ENCODE measurements around the gene CTXND1.
A peak's percentile ranks its signal among the peaks of the same experiment; 100 is the strongest.
"Not testable (repeated sequence)": the region's sequence is repeated elsewhere in the genome, so short reads cannot be mapped to it uniquely, and the experiment has no call there.

CTXND1 gene

DNA sequence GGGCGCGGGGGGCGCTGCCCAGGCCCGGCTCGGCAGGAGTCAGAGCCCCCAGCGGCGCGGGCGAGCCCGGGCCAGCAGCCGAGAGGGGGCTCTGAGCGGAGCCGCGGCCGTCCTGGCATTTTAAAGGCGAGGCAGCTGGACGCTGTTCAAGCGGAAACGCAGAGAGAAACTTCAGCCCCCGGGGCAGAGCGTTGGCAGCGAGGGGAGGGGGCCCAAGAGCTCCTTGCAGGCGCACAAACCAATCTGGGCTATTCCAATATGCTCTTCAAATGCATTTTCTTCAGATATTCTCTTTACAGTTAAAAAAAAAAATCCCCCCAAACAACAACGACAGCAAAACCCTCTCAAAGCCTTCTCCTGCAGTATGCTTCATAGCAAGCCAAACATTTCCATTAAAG, at the start of gene CTXND1:
Gene CTXND1 (minus strand): TSS at position 93 of the 398 bp plus-strand sequence. CDS start 50,264 bp downstream, outside the sequence.
- DNase-seq = peak; percentile 23

DNA sequence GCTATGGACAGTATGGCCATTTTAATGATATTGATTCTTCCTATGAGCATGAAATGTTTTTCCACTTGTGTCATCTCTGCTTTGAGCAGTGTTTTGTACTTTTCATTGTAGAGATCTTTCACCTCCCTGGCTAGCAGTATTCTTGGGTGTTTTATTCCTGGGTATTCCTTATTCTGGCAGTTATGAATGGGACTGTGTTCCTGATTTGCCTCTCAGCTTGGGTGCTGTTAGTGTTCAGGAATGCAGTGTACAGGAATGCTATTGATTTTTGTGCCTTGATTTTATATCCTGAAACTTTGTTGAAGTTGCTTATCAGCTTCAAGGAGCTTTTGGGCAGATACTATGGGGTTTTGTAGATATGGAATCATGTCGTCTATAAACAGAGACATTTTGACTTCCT, 49.5 kb upstream of the CTXND1 start:
- DNase-seq = no peak

DNA sequence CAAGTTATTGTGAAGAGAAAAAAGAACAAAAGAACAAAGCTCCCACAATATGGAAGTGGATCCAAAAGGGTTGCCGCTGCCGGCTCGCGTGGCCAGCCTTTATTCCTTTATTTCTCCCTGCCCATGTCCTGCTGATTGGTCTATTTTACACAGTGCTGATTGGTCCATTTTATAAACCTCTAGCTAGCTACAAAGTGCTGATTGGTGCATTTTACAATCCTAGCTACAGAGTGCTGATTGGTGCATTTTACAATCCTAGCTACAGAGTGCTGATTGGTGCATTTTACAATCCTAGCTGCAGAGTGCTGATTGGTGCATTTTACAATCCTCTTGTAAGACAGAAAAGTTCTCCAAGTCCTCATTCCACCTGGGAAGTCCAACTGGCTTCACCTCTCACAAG, 43.8 kb upstream of the CTXND1 start:
- DNase-seq = not testable (repeated sequence)

DNA sequence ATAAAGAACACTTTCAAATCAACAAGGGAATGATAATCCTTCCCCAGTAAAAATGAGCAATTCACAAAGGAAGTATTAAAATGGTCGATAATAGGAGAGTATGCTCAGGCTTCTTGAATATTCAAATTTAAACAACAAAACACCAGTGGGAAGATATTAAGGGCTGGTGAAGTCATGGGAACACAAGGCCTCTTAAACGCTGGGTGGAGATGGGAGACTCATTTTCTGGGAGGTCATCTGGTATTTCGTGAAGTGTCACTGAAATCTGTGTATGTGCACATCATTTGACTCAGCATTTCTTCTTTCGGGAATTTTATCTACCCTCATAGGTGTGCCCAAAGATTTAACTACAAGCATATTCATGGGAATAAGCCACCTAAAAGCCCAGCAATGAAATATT, 40.1 kb upstream of the CTXND1 start:
- no peak for DNase-seq

DNA sequence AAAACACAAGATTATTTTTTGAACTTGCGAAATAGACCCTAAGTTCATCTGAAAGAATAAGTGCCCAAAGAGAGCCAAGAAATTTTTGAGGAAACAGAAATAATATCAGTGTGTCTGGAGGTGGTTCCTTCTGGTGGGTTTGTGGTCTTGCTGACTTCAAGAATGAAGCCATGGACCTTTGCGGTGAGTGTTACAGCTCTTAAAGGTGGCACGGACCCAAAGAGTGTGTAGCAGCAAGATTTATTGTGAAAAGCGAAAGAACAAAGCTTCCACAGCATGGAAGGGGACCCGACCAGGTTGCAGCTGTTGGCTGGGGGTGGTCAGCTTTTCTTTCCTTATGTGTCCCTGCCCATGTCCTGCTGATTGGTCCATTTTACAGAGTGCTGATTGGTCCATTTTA, 38.9 kb upstream of the CTXND1 start:
- not testable (repeated sequence) for DNase-seq

DNA sequence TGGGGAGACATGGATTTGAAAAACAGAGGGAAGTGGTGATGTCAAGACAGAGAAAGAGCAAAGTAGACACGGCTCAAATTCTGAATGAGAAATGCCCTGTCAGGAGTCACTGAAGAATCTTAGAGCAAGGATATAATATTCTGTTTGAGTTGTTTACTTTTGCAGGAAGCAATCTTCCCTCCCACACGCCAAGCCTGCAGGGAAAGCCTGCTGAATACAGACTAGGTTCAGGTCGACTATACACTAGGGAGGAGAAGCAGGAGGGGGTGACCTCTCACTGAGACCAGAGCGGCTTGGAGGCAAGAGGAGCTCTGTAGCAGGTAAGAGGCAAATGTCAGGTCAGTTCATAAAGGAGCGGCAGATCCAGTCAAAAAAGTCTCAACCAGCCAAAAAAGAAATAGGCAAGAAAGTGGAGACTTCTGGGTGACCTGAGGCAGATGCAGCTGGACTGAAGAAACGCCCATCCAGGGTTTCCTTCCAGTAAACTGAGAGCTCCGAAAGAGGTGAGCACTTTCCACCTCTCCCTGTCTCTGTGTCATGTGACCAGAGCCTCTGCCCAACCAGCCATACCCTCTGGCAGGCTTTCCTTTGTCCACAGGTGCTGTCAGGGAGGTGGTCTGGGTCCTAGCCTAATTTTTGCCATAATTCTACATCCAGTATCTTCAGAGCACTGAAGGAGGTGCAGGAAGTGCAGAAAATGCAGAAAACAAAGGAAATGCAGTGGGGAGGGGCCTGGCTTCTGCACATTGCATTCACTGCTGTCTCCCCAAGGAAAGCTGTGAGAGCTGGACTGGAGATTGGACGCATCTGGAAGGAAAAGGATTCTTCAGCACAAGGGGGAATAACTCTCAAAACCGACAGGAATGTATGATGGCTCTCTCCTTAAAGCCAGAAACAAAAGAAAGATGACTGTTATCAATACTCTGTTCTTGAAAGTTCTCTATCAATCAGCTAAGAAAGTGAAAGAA, 37.8 kb upstream of the CTXND1 start:
- DNase-seq = no peak

DNA sequence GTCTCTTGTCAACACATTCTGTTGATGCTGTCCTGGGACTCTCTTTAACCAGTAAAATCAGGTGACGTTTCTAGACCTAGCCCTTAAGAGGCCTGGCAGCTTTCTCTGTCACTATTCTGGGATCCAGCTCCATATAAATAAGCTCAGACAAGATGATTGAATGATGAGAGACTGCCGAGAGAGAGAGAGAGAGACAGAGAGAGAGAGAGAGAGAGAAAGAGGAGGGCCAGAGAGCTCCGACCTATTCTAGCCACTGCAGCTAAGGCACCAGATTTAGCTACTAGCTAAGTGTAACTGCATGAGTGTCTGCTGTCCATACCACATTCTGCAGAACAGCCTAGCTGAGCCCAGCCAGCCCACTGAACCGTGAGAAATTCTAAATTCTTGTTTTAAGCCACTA, 36.1 kb upstream of the CTXND1 start:
- no peak for DNase-seq

DNA sequence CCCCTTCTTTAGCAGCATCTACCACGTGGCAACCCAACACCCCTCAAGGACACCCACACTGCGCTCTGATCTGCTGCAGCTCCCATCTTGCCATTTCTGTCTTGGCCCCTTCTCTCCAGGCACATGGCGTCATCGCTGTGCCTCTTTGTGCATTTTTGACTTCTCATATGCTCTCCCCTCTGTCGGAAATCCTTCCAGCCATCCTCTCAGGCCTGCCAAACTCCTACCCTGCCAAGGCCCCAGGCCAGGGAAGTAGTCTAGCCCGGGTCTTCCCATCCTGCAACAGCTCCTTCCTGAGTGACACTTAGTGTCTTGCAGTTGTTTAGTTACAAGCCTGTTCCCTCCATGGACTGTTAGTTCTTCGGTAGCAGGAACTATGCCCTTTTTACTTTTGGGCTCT, 34.0 kb upstream of the CTXND1 start:
- no peak for DNase-seq

DNA sequence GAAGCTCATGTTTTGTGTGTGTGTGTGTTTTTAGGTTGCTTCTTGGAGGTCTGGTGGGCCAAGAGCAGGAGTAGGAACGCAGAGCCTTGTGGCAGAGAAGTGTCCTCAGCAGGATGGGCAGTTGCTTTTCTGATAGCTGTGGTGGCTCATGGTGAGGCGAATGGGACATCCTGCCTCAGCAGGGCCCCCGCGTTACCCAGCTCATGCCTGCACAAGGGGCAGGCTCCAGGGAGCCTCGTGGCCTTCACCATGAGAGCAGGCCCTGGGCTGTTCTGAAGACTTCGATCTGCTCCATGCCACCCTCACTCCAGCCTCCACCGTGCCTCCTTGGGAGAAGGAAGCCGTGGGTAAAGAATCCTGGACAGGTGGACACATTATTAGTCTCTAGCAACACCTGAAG, 33.4 kb upstream of the CTXND1 start:
- DNase-seq = no peak

DNA sequence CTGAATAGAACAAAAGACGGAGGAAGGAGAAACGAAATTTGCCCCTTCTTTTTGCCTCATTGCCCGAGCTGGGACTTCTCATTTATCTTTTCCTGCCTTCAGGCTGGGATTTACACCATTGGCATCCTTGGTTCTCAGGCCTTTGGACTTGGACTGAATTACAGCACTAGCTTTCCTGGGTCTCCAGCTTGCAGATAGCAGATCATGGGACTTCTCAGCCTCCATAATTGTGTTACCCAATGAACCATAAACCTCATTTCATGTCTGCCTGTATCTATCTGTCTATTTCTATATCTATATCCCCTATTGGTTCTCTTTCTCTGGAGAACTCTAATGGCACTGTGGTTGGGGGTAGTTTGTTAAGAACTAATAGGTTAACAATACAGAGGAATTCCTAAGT, 31.5 kb upstream of the CTXND1 start:
- DNase-seq = no peak

DNA sequence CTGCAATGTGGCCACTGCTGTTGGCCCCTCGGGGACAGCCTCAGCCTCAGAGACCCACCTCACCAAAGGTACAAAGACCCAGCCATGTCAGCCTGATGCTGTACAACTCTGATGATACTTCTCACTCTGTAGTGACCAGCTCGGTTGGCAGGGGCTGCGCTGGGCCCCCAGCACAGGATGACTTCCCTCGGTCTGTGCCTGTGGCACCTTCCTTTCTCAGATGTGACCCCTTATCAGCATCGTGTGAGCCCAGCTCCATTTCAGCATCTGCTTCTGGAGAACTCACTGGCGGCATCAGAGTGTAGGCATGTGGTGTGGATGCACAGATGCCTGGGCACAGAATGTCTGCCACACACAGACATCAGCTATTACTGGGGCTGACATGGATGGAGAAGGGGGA, 25.1 kb upstream of the CTXND1 start:
- no peak for DNase-seq

DNA sequence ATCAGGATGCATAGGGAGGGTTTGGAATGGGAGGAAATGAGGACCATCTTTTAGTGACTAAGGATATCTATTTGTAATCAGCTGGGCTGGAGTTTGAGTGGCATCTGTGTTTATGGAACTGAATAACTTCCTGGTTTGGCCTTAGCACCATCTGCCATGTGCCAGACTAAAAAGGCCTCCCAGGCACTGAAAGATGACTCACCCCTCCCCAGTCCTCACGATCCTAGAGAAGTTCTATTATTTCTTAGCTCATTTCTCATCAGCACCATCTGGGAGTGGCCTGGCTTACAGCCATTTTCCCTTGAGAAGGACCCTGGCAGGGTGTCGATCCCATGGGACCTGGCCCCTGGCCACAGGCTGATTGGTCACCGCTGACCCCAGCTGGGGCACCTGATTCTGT, 23.9 kb upstream of the CTXND1 start:
- no peak for DNase-seq

DNA sequence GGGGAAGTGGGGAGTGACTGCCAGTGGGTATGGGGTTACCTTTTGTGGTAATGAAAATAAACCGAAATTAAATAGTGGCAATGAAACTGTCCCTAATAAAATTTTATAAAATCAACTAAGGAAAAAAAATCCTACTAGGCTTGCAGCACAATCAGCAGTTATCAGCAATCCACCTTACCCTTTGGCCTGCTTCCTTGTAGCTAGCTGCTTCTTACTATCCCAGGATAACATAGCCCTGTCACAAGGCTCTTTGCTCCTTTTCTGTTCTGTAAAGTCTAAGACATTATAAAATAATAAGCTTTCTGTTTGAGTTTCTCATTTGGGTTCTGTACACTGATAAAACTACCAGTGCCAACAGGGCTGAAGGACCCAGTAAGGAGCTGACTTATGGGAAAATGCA, 23.0 kb upstream of the CTXND1 start:
- no peak for DNase-seq

DNA sequence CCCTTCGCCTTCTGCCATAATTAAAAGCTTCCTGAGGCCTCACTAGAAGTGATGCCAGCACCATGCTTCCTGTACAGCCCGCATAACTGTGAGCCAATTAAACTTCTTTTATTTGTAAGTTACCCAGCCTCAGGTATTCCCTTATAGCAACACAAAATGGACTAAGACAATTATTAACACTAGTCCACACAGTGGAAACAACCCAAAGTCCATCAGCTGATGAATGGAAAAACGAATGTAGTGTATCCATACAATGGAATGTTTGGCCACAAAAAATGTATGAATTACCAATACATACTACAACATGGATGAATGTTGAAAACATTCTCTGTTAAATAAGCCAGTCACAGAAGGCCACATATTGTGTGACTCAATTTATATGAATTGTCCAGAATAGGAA, 22.5 kb upstream of the CTXND1 start:
- DNase-seq = no peak

DNA sequence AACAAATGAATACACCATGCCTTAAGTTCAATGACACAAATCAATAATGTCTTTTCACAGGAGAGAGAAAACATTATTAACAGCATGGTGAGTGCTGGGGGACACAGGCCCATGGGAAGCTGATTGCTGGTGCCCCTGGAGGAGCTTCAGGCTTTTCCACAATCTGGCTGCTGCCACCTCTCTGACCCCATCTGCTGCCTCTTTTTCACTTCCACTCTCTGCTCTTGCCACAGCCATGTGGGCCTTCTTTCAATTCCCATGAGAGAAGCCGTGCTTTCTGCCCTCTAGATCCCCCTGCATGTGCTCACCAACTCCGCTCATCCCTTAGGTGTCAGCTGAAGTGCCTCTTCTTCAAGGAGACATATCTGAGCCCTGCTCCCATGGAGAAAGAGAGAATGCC, 21.0 kb upstream of the CTXND1 start:
- no peak for DNase-seq

DNA sequence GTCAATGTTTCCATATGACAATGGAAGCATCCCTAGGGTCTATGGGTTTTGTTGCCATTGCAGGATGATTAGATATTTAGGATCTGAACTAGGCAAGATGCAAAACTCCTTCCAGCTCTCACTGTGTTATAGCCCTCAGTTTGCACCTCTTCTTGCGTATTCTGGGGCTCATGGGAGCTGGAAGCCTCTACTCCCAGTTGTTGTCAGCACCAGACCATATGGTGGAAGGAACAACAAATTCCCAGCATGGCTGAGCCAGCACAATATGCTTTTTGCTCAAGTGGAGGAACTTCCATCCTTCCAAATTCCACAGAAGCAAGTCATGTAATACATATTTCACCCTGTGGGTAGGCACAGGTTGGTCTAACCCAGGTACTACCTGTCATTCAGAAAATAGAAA, 18.5 kb upstream of the CTXND1 start:
- DNase-seq = no peak

DNA sequence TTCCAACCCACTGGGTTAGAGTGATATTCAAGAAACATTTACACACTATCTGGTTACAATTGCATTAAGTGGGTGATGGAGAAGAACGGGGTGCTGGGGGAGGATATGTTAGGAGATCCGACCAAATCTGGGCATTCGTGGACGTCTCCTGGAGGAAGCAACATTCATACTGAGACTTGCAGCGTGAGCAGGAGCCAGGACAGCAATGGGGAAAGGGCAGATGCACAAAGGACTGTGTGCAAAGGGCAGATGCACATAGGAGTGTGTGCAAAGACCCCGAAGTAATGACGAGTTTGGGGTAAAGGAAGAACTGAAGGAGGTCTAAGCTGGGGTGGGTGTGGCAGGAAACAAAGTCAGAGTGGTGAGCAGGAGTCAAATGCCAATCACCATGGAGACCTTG, 16.1 kb upstream of the CTXND1 start:
- DNase-seq = no peak

DNA sequence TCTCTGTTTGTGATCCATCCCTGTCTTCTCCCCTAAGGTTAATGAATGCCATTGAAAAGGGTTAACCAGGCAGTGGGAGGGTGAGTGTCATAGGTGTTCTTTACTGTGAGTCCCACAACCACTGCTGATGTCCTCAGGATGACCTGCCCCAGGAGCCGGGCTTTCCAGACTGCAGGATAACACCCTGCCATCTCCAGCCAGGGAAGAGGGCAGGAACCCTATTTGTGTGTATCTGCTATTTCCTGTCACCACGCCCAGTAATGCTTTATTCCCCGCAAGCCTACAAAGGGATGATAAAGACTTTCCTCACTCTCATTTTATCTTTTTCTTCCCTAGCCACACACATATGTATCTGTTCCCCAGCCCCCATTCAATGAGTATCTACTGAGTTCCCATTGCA, 15.6 kb upstream of the CTXND1 start:
- no peak for DNase-seq

DNA sequence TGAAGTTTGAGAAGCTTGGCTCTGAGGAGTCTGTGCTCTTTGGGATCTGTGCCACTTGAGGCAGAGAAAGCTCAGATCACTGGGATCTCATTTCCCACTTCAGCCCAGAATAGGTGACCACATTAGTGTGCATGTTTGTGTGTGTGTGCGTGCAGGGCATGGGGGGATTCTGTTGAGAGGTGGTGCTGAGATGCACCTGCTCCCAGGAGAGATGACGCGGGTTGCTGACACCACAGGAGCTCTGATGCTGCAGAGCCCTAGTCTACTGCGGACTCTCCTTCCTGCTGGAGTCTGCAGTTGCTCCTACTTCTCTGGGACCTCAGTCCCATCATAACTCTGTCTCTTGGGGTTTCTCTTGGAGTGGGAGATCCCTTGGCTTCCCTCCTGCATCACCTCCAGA, 14.7 kb upstream of the CTXND1 start:
- DNase-seq = no peak

DNA sequence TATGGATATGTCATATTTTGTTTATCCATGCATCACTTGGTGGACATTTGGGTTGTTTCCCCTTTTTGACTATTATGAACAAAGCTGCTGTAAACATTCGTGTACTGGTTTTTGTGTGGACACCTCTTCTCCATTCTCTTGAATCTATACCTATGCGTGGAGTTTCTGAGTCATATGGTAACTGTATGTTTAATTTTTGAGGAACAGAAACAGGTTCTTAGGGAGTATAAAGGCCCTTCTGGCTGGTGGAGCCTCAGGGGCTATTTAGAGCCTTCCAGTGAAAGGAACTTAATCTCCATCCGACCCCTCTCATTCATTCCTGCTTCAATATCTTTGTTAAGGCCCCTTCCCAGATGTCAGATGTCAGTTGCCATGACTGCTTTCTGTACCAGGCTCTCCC, 14.1 kb upstream of the CTXND1 start:
- no peak for DNase-seq

DNA sequence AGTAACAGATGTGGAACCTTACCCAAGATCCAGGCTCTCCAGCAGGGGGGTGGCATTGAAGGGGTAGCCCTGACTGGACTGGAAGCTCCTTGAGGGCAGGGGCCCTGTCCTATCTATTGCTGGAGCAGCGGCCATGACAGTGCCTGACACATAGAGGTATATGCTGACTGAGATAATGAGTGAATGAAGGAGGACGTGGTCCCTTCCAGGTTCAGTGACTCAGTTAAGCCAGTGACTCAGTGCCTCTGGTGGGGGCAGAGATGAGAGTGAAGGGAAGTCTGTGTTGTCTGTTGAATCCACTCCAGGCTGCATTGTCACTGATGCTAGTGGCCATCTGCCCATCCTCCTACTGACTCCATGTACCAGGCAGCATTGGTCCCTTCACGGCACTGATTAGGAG, 13.0 kb upstream of the CTXND1 start:
- DNase-seq = no peak

DNA sequence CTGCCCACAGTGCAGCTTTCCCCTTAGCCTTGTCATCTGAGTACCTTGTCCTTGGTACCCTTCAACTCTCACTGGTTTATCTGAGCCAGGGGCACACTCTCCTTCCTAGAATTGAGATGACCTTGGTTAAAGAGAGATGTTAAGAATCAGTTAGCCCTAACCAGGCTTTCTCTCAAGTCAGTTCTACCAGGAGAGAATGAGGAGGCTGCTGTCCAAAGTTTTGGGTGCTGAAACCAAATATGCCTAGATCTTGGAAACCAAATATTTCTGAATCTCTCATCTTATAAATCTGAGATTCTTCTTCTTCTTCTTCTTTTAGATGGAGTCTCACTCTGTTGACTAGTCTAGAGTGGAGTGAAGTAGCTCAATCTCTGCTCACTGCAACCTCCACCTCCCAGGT, 12.0 kb upstream of the CTXND1 start:
- no peak for DNase-seq

DNA sequence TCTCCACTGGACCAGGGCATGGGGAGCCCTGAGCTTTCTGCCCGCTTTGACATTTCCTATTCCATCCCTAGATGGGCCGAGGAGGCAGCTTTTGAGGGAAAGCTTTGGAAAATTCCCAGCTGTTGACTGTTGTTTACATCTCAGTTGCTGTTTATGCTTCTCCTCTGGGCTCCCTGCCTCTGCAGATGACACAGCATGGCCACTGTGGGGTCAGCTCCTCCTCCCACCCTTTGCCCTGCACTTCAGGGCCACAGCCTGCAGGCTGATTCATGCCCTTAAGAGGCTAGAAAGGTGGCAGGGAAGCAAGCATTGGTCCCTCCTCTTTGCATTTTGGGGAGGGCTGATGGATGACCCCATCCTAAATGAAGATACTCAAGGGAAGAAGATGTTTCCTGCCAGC, 8.5 kb upstream of the CTXND1 start:
- no peak for DNase-seq

DNA sequence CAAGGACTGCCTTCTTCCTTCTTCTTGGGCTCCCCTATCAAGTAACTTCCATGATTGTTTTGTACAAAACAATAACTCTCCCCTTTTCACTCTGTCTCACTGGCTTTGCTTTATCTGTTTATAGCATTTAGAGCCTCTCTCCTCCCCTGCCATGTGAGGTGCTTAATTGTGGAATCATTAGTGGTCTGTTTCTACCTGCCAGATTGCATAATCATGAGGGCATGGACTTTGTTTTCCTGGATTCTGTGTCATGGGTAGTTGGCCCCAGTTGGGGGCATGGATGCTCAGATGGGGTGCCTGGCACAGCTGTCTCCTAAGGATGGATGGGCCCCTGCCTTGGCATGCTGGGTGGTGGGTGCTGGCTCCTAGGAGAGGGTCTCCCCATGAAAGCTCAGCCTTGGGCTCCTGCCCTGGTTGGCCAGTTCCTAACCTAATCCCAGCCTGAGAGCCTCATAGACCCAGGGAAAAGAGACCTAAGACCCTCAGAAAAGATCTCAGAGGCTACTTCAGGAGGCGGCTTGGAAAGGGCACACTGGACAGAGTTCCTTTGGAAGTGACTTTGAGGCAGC, 8.0 kb upstream of the CTXND1 start:
- no peak for DNase-seq

Data from NCI-H146 (cell line).